GM12891 (cell line): ENCODE measurements around the gene MED17.

Experiments
- DNase-seq: peaks from one replicate; pipeline ENCODE4 v3.0.0; 2011; ENCODE audit warnings: low spot score; ENCODE audit not compliant: insufficient read length
- FAIRE-seq: peaks from 2 replicates; lab custom pipeline; 2011; peaks lifted over from hg19 to GRCh38; lab: Jason Lieb, UNC
- PAX5 ChIP-seq: IDR thresholded peaks from 2 replicates; pipeline ENCODE4 v1.6.1; 2011; ENCODE audit warnings: low read length, moderate library complexity, mild to moderate bottlenecking; ENCODE audit not compliant: insufficient read depth, severe bottlenecking
- POLR2A ChIP-seq: IDR thresholded peaks from 2 replicates; pipeline ENCODE4 v1.6.1; 2011; ENCODE audit warnings: low read depth, low read length, control low read depth
- POLR2AphosphoS5 ChIP-seq: IDR thresholded peaks from 2 replicates; pipeline ENCODE4 v1.6.1; 2011; ENCODE audit warnings: low read depth, low read length, control low read depth
- POU2F2 ChIP-seq: IDR thresholded peaks from 2 replicates; pipeline ENCODE4 v1.6.1; 2011; ENCODE audit warnings: low read depth, mild to moderate bottlenecking, control low read depth, low read length, moderate library complexity
- SPI1 ChIP-seq: IDR thresholded peaks from 2 replicates; pipeline ENCODE4 v1.6.1; 2011; ENCODE audit warnings: low read depth, low read length, control low read depth
- TAF1 ChIP-seq: IDR thresholded peaks from 2 replicates; pipeline ENCODE4 v1.6.1; 2011; ENCODE audit warnings: low read depth, low read length, control low read depth

Gene MED17

DNA sequence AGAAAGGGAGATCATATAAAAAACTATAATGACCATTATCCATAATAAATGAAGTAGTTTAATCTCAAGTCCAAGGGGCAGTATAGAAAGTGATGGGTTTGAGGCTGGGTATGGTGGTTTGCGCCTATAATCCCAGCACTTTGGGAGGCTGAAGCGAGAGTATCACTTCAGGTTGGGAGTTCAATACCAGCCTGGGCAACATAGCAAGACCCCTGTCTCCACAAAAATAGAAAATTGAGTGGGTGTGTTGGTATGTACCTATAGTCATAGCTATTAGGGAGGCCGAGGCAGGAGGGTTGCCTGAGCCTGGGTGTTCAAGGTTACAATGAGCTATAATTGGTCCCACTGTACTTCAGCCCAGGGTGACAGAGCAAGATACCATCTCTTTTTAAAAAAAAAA lies 23.9 kb downstream of the MED17 start:
- DNase-seq (no peak), FAIRE-seq (no peak)
- TF ChIP-seq POLR2AphosphoS5 (no peak), POLR2A (no peak), TAF1 (no peak), SPI1 (no peak), POU2F2 (no peak), PAX5 (no peak)

DNA sequence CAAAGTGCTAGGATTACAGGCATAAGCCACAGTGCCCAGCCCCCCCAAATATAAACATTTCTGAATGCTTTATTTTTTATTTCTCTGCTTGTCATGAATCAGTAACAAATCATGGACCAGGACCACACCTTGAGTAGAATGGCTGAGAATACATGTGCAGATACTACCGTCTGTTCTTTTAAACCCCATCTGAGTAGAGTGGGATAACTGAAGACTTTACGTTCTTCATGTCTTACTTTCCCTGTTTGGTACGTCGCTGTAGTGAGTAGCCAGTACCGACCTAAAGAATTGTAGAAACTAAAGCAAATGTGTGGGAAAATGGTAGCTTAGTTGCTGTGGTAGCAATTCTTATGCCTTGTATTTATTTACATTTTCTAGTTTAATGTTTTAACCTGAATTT lies 29.9 kb downstream of the MED17 start:
- DNase-seq: no peak
- no peak for TF ChIP-seq POU2F2
- TF ChIP-seq SPI1: no peak
- no peak for TF ChIP-seq PAX5
- TF ChIP-seq POLR2A: no peak
- no peak for TF ChIP-seq POLR2AphosphoS5
- TF ChIP-seq TAF1: no peak
- no peak for FAIRE-seq

DNA sequence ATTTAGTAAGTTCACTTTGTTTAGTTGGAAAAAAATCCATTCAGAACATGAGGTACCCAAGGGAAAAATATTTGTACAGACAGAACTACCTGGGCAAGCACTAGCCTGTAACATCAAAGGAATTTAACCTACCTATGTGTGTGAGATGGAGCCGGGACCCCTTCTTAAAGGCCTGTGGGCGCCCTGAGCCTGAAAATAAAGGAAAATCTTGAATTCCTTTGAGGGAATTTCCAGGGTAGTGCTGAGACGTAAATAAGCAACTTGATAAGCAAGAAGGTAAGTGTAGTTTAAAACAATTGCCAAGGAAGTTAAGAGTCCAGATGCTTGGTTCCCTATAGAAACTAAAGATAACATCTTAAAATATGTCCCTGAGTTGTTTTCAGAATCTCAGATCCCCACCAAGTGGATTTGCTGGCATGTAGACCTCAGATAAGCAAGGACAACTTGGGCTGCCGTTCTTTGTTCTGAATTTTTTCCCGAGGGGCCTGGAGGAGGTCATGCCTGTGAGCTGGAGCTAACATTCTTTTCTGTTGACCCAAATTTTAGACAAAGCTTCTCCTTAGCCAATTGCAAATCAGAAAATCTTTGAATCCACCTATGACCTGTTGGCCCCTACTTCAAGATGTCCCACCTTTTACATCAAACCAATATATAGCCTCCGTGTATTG lies 31.0 kb downstream of the MED17 start:
- FAIRE-seq: no peak
- TF ChIP-seq POLR2AphosphoS5 (no peak), POLR2A (no peak), POU2F2 (no peak), TAF1 (no peak), PAX5 (no peak)
- no peak for DNase-seq

DNA sequence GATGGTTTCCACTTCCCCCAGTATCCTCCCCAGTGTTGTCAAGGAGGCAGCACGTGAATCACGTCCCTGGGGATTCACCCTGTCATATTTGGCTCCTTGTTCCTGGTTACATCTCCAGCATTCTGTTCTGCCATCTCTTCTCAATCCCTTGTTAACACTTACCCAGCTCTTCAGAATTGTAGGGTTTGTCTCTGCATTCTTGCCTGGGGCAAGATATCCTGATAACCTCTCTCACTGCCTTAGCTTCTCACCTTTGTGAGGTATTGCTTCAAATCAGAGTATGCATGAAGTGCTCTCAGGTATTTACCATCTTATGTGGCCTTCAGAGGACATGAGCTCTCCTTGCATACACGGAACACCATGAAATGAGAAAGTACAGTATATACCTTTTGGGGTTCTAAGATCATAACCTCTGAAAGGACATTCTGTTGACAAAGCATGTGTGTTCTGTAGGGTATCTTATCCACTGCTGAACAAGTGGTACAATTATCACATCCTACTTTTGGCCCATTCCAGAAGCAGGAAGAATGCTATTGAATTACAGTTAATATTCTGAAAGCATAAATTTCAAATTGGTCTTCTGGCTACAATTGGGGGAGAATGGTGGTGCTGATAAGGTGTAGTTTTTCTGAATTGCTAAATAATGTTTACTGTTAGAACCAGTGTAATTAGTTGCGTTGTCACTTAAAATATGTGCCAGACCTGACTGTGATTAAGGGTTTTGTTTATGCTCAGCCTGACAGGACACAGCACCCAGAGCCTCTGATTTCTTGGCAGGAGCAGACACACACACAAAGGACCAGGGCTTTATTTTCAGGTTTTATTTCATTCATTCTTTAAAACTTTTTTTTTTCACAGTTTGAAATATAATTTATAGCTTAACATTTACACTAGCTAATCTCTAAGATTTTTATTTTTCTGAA lies 33.6 kb downstream of the MED17 start:
- DNase-seq (no peak), FAIRE-seq (no peak)
- TF ChIP-seq SPI1 (no peak), TAF1 (no peak), POU2F2 (no peak), POLR2AphosphoS5 (no peak), POLR2A (no peak), PAX5 (no peak)

DNA sequence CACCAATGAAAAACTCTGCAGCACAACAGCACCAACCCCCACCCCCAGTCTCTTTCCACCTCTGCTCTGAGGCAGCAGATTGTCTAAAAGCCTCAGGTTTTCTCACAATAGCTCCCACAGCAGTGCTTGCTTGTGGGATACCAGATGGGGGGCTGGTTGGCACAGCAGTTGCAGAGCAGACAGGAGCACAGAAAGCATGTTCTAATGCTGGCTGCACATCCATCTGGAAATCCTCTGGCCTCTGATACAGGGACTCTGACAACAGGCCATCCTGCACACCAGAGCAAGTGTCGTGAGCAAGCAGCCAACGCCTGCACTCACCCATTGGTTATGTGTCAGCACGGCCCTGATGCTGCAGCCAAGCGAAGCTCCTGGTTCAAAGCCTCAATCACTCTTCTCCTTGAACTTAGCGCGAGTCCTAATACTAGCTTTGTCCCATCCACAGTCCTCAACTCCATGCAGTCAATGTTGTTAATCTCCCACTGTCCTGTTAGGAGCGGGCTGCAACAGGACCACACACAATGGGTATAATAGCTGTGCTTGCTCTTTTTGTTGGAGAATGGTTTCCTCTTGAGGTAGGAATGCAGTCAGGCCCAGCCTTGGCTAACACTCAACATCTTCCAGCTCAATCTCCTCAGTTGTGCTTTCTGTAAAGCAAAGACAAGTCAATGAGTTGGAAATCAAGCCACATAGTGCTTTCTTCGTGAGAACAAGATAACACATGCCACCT lies 36.0 kb downstream of the MED17 start:
- no peak for TF ChIP-seq PAX5
- TF ChIP-seq POU2F2: no peak
- TF ChIP-seq SPI1: no peak
- TF ChIP-seq POLR2AphosphoS5: no peak
- no peak for TF ChIP-seq TAF1
- TF ChIP-seq POLR2A: no peak
- DNase-seq (no peak), FAIRE-seq (no peak)

DNA sequence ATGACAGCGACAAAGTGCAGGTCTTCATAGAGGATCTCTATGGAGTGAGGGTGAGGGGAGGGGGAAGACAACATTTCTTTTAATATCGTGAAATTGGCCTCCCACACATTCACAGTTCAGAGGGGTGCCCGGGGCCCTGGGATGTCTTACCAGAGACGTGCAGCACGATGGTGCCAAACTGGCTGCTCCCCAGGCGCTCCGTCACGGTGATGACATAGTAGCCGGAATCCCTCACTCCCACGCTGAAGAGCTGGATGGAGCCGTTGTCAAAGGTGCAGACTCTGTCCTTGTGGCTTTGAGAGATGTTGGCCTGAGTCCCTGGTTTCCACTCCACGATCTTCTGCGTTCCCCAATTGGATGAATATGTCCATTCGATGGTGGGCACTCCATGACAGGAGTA lies 36.8 kb downstream of the MED17 start:
- DNase-seq (no peak), FAIRE-seq (no peak)
- TF ChIP-seq POU2F2 (no peak), POLR2AphosphoS5 (no peak), PAX5 (no peak), SPI1 (no peak), TAF1 (no peak)

DNA sequence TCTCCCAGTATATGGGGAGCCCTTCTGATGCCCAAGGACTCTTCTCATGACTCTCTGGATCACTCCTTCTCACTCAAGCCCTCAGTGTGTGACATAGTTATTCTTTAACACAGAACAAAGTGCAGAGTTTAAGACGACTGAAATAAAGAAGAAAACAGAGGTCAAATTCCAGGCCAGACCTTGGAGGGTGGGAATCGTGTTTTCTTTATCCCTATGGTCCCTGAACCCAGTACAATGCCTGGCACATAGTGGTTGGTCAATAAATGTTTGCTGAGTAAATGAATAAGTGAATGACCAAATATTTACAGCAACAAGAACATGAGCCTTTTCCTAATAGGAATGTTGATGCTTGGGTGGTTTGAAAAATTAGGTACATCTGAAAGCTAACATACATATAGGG lies 37.5 kb downstream of the MED17 start:
- DNase-seq (no peak), FAIRE-seq (no peak)
- TF ChIP-seq POU2F2 (no peak), POLR2A (no peak), TAF1 (no peak), SPI1 (no peak), PAX5 (no peak), POLR2AphosphoS5 (no peak)

DNA sequence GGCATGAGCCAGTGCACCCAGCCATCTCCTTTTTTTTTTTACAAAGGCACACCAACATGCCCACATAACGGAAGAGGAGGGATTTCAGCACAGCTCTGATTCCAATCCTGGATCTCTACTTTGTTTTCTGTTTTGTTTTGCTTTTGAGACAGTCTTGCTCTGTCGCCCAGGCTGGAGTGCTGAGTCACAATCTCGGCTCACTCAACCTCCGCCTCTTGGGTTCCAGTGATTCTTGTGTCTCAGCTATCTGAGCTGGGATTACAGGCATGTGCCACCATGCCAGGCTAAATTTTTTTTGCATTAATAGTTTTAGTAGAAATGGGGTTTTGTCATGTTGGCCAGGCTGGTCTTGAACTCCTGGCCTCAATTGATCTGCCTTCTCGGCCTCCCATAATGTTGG lies 38.3 kb downstream of the MED17 start:
- TF ChIP-seq POLR2AphosphoS5 (no peak), PAX5 (no peak), POLR2A (no peak), SPI1 (no peak)
- no peak for FAIRE-seq
- no peak for DNase-seq

DNA sequence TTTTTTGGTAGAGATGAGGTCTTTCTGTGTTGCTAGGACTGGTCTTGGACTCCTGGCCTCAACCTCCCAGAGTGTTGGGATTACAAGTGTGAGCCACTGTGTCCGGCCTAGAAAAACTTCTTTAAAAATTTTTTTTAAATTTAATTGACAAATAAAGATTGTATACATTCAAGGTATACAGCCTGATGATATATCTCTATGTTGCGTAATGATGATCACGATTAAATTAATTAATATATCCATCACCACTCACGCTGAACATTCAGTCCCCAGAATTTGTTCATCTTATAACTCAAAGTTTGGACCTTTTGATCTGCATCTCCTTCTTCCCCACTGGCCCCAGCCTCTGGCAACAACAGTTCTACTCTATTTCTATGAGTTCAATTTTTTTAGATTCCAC lies 39.1 kb downstream of the MED17 start:
- FAIRE-seq: no peak
- TF ChIP-seq TAF1 (no peak), PAX5 (no peak), POLR2AphosphoS5 (no peak), POU2F2 (no peak), SPI1 (no peak), POLR2A (no peak)
- DNase-seq: no peak
